Right lobe of liver (tissue), 4 donors: ENCODE results near the gene GABBR1.

Experiments used
- CTCF ChIP-seq, 4 donors: fragments of 200-600 bp in 3 of 4; fragments of 450-650 bp in 1 of 4; IDR thresholded peaks; one replicate each; pipeline versions ENCODE4 v1.5.1 to v1.8.0; 2016 to 2022; ENCODE audit warnings: antibody characterized with exemption in 4 of 4, mild to moderate bottlenecking in 2 of 4
- POLR2A ChIP-seq: fragments of 450-650 bp; IDR thresholded peaks from one replicate; pipeline ENCODE4 v1.6.1; 2017; ENCODE audit warnings: antibody characterized with exemption, mild to moderate bottlenecking
- donor health status: DM: no; HTN: no; CAD: no.
- donor health status: DM: no; HTN: no; CAD: no.
- donor health status: DM: no; HTN: yes; CAD: no.

- peak; percentile 94 to 96 (median 96) for TF ChIP-seq CTCF (IDR thresholded peaks at IDR 0.05)
- TF ChIP-seq POLR2A = no peak
Measured at GRCh38 chr6:29589423-29590048, 43.4 kb downstream of the GABBR1 start.
